GM12891 (cell line): ENCODE results near the gene UBXN4. TPM values are rescaled to one million over a fixed set of nuclear protein-coding genes. Genes with fewer than 3 reads are reported as not detected.
"Not testable (repeated sequence)": the region's sequence is repeated elsewhere in the genome, so short reads cannot be mapped to it uniquely, and the experiment has no call there.

ENCODE experiments used
- DNase-seq: peaks from one replicate; pipeline ENCODE4 v3.0.0; 2011; ENCODE audit warnings: low spot score; ENCODE audit not compliant: insufficient read length
- FAIRE-seq: peaks from 2 replicates; lab custom pipeline; 2011; peaks lifted over from hg19 to GRCh38; lab: Jason Lieb, UNC
- PAX5 ChIP-seq: IDR thresholded peaks from 2 replicates; pipeline ENCODE4 v1.6.1; 2011; ENCODE audit warnings: low read length, moderate library complexity, mild to moderate bottlenecking; ENCODE audit not compliant: insufficient read depth, severe bottlenecking
- POLR2A ChIP-seq: IDR thresholded peaks from 2 replicates; pipeline ENCODE4 v1.6.1; 2011; ENCODE audit warnings: low read depth, low read length, control low read depth
- POLR2AphosphoS5 ChIP-seq: IDR thresholded peaks from 2 replicates; pipeline ENCODE4 v1.6.1; 2011; ENCODE audit warnings: low read depth, low read length, control low read depth
- POU2F2 ChIP-seq: IDR thresholded peaks from 2 replicates; pipeline ENCODE4 v1.6.1; 2011; ENCODE audit warnings: low read depth, mild to moderate bottlenecking, control low read depth, low read length, moderate library complexity
- SPI1 ChIP-seq: IDR thresholded peaks from 2 replicates; pipeline ENCODE4 v1.6.1; 2011; ENCODE audit warnings: low read depth, low read length, control low read depth
- TAF1 ChIP-seq: IDR thresholded peaks from 2 replicates; pipeline ENCODE4 v1.6.1; 2011; ENCODE audit warnings: low read depth, low read length, control low read depth
- polyA plus RNA-seq: library from polyadenylated mRNA; unstranded; fragments of >200 nt; gene quantifications from one replicate; pipeline ENCODE4 v1.2.1, GENCODE V29; 2012; ENCODE audit warnings: low read depth, missing spikeins, inconsistent platforms; ENCODE audit not compliant: missing spikeins

The UBXN4 gene, protein sequence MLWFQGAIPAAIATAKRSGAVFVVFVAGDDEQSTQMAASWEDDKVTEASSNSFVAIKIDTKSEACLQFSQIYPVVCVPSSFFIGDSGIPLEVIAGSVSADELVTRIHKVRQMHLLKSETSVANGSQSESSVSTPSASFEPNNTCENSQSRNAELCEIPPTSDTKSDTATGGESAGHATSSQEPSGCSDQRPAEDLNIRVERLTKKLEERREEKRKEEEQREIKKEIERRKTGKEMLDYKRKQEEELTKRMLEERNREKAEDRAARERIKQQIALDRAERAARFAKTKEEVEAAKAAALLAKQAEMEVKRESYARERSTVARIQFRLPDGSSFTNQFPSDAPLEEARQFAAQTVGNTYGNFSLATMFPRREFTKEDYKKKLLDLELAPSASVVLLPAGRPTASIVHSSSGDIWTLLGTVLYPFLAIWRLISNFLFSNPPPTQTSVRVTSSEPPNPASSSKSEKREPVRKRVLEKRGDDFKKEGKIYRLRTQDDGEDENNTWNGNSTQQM
- 38.1 TPM for polyA plus RNA-seq

GRCh38 chr2:135741395-135742324, at the start of gene UBXN4:
Gene UBXN4 (plus strand): TSS chr2:135741855. CDS start chr2:135741930, 75 bp downstream.
- DNase-seq = peak; percentile 86
- TF ChIP-seq PAX5 = no peak
- peak; percentile 50 for TF ChIP-seq TAF1
- peak; percentile 88 for TF ChIP-seq POLR2A
- no peak for TF ChIP-seq POU2F2
- no peak for TF ChIP-seq SPI1
- peak; percentile 82 for TF ChIP-seq POLR2AphosphoS5
- peak; percentile 99 for FAIRE-seq

DNA sequence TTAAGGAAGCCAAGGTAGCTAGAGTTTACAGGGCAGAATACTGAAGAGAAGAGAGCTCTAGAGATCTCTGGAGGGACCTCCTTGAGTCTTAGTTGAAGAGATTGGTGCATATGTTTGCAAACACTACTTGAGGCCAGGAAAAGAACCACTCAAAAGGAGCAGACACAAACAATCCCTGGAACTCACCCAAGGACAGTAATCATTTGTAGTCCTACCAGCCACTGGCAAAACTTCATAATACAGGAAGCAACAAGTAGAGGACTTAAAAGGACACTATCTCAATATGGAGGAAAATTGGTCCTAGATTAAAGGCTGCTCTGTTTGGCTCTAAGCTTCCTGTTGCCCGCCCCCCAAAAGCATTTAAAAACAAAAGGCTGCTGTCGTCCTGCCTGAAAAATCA, 46.9 kb upstream of the UBXN4 start:
- FAIRE-seq = no peak
- DNase-seq = no peak
- TF ChIP-seq POU2F2 = no peak
- TF ChIP-seq TAF1 = no peak
- no peak for TF ChIP-seq SPI1
- no peak for TF ChIP-seq POLR2A
- TF ChIP-seq POLR2AphosphoS5 = no peak
- no peak for TF ChIP-seq PAX5

DNA sequence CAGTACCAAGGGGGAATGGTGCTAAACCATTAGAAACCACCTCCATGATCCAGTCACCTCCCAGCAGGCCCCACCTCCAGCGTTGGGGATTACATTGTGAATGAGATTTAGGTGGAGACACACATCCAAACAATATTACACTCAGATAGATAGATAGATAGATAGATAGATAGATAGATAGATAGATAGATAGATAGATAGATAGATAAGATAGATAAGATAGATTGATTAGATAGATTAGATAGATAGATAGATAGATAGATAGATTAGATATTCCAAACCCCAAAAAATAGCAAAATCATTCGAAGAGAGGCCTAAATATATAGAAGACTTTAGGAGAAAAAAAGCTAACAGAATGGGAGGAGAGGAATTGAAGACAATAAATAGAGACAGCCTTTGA, 42.8 kb upstream of the UBXN4 start:
- FAIRE-seq (no peak), DNase-seq (no peak)
- TF ChIP-seq PAX5 = no peak
- no peak for TF ChIP-seq SPI1
- TF ChIP-seq POU2F2 = no peak
- no peak for TF ChIP-seq POLR2AphosphoS5
- no peak for TF ChIP-seq TAF1
- no peak for TF ChIP-seq POLR2A

GRCh38 chr2:135701442-135701841, 40.2 kb upstream of the UBXN4 start:
- DNase-seq = no peak
- FAIRE-seq = no peak
- TF ChIP-seq POLR2AphosphoS5 (no peak), SPI1 (no peak), PAX5 (no peak), TAF1 (no peak), POLR2A (no peak), POU2F2 (no peak)

DNA sequence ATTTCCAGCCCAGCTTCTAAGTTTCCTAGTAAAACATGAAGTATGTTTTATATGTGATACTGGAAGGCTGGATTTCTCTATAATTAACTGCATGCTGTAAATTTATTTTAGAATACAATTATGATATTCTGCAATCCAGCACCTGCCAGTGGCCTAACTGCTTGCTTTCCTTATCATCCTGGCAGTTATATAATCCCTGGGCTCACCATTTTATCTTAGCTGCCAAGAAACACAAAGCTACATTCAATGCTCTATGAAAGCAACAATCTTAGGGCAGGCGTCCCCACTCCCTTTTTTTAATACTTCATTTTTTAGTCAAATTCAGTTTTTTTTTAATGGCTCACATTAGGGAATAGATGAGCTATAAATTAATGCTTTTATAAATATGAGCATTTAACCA, 38.4 kb upstream of the UBXN4 start:
- no peak for TF ChIP-seq SPI1
- TF ChIP-seq POLR2A = no peak
- no peak for TF ChIP-seq PAX5
- TF ChIP-seq POU2F2 = no peak
- TF ChIP-seq TAF1 = no peak
- TF ChIP-seq POLR2AphosphoS5 = no peak
- DNase-seq (no peak), FAIRE-seq (no peak)

GRCh38 chr2:135704075-135704474, 37.6 kb upstream of the UBXN4 start:
- not testable (repeated sequence) for FAIRE-seq, DNase-seq

DNA sequence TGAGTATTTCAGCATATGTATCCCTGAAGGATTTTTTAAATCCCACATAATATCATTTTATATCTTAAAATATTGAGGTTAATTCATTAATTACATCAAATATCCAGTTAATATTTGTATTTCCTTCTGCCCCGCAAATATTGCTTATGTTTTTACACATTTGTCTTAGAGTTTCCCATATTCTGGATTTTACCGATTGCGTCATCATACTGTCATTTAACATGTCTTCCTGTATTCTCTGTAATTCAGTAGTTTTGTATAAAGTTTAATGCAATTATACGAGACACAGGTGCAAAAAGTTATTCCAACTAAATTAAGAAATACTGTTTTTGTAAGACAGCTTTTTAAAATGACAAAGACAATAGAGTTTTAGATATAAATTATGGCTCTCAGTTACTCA, 33.5 kb upstream of the UBXN4 start:
- TF ChIP-seq POU2F2 (no peak), SPI1 (no peak), PAX5 (no peak), POLR2A (no peak), POLR2AphosphoS5 (no peak), TAF1 (no peak)
- FAIRE-seq (no peak), DNase-seq (no peak)

DNA sequence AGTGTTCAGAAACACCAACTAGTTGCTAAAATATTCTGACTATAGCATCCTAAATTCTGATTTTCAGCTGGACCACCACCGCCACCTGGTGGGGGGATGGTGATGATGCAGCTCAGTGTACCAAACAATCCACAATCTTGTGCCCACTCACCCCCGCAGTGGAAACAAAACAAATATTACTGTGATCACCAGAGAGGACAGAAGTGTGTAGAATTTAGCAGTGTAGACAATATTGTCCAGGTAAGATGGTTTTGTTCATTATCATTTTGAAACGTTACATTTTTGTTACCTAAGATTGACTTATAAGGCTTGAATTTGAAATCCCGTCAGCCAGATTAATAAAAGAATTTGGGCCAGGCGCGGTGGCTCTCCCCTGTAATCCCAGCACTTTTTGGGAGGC, 31.7 kb upstream of the UBXN4 start:
- FAIRE-seq = peak; percentile 94

DNA sequence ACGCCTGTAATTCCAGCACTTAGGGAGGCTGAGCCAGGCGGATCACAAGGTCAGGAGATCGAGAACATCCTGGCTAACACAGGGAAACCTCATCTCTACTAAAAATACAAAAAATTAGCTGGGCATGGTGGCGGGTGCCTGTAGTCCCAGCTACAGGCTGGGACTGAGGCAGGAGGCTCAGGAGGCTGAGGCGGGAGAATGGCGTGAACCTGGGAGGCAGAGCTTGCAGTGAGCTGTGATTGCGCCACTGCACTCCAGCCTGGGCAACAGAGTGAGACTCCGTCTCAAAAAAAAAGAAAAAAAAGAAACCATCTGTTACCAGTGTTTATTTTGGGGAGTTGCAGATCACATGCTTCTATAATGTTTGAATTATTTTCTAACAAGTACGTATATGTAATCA, 26.6 kb upstream of the UBXN4 start:
- FAIRE-seq, DNase-seq: not testable (repeated sequence)

More for the DNA sequence above, 31.7 kb upstream of the UBXN4 start:
- peak; percentile 21 for DNase-seq
- TF ChIP-seq TAF1 = no peak
- TF ChIP-seq PAX5 = no peak
- no peak for TF ChIP-seq POLR2A
- no peak for TF ChIP-seq SPI1
- no peak for TF ChIP-seq POU2F2
- no peak for TF ChIP-seq POLR2AphosphoS5
